MCF 10A (cell line): ENCODE measurements around the gene PLD4. TPM values are rescaled to one million over a fixed set of nuclear protein-coding genes. Genes with fewer than 3 reads are reported as not detected.

Source experiments
- BruUV-seq: library from RNA; stranded (reverse); fragments of 400-500 nt; replicated peaks from 2 replicates; lab custom pipeline; 2021; lab: Mats Ljungman, UMichigan
- CTCF ChIA-PET: fragments of 300-600 bp; sonication (Branson Sonifier 250); formaldehyde crosslinking; extraction: SDS; loops from one replicate; lab custom pipeline; 2021; ENCODE audit warnings: antibody characterized with exemption, inconsistent platforms; lab: Yijun Ruan, JAX
- POLR2A ChIA-PET: fragments of 300-600, 350-650 bp; sonication (Branson Sonifier 250); formaldehyde crosslinking; extraction: SDS; loops from one replicate; lab custom pipeline; 2020; ENCODE audit warnings: antibody characterized with exemption, inconsistent platforms; lab: Yijun Ruan, JAX
- DNase-seq: peaks from one replicate; pipeline ENCODE4 v3.0.0-alpha.2; 2018; ENCODE audit not compliant: unreplicated experiment
- H3K27ac Mint-ChIP-seq: one replicate; pipeline ENCODE4 v1.8.0; 2022; ENCODE audit warnings: mild to moderate bottlenecking, low read depth, mixed read lengths; ENCODE audit not compliant: unreplicated experiment
- H3K27me3 Mint-ChIP-seq: one replicate; pipeline ENCODE4 v1.8.0; 2022; ENCODE audit warnings: mixed read lengths; ENCODE audit not compliant: insufficient read depth, unreplicated experiment
- H3K36me3 Mint-ChIP-seq: one replicate; pipeline ENCODE4 v1.8.0; 2022; ENCODE audit warnings: mild to moderate bottlenecking, moderate library complexity, mixed read lengths; ENCODE audit not compliant: insufficient read depth, unreplicated experiment
- H3K4me1 Mint-ChIP-seq: one replicate; pipeline ENCODE4 v1.8.0; 2022; ENCODE audit warnings: mixed read lengths; ENCODE audit not compliant: insufficient read depth, unreplicated experiment
- H3K4me3 Mint-ChIP-seq: one replicate; pipeline ENCODE4 v1.8.0; 2022; ENCODE audit warnings: mild to moderate bottlenecking, moderate library complexity, mixed read lengths; ENCODE audit not compliant: unreplicated experiment
- H3K9me3 Mint-ChIP-seq: one replicate; pipeline ENCODE4 v1.8.0; 2022; ENCODE audit warnings: mixed read lengths; ENCODE audit not compliant: unreplicated experiment
- intact Hi-C: fragments of 100-400 bp; cut with micrococcal nuclease; formaldehyde crosslinking; loops from 2 replicates; pipeline ENCODE4 v1.14.1; 2022
- total RNA-seq: library from RNA; stranded (reverse); gene quantifications from 2 replicates; pipeline ENCODE4 v1.2.3, GENCODE V29; 2022
- TF ChIP-seq, protein P1 (sequence below): fragments of 200-600 bp; IDR thresholded peaks from one replicate; pipeline ENCODE4 v1.8.0; 2022; ENCODE audit warnings: antibody characterized with exemption, mild to moderate bottlenecking; ENCODE audit not compliant: unreplicated experiment

The PLD4 gene
- total RNA-seq, 1 experiment from 2014 or later, result not detected

GRCh38 chr14:104953896-104954656, 29.4 kb downstream of the PLD4 start:
- no peak for DNase-seq
- POLR2A ChIA-PET, result interaction anchor here (2.1 kb wide), 1 partner anchor 19 kb away, joined by 9 read pairs; no protein-coding TSS in a partner anchor
- Mint-ChIP-seq H3K4me3 (peak overlapping the region; percentile 13), H3K27ac (peak overlapping the region; percentile 84), H3K9me3 (peaks cover 8% of the 10 kb centered on the region), H3K27me3 (no peaks in the 10 kb centered on the region), H3K4me1 (peaks cover 7% of the 10 kb centered on the region), H3K36me3 (peaks cover 100% of the 10 kb centered on the region)
- BruUV-seq, result no TSS peak
- TF ChIP-seq, protein P1, sequence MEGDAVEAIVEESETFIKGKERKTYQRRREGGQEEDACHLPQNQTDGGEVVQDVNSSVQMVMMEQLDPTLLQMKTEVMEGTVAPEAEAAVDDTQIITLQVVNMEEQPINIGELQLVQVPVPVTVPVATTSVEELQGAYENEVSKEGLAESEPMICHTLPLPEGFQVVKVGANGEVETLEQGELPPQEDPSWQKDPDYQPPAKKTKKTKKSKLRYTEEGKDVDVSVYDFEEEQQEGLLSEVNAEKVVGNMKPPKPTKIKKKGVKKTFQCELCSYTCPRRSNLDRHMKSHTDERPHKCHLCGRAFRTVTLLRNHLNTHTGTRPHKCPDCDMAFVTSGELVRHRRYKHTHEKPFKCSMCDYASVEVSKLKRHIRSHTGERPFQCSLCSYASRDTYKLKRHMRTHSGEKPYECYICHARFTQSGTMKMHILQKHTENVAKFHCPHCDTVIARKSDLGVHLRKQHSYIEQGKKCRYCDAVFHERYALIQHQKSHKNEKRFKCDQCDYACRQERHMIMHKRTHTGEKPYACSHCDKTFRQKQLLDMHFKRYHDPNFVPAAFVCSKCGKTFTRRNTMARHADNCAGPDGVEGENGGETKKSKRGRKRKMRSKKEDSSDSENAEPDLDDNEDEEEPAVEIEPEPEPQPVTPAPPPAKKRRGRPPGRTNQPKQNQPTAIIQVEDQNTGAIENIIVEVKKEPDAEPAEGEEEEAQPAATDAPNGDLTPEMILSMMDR, result no peak
- intact Hi-C loops, result no loop called here
- CTCF ChIA-PET, result interaction anchor here (0.7 to 0.8 kb wide), 3 partner anchors 9 to 92 kb away, joined by 3 read pairs; no protein-coding TSS in a partner anchor

- peaks cover 100% of the 10 kb centered on the region for H3K36me3 Mint-ChIP-seq
- H3K4me1 Mint-ChIP-seq, result peaks cover 7% of the 10 kb centered on the region
- ChIA-PET CTCF (interaction anchor here (0.6 to 0.8 kb wide), 3 partner anchors 8 to 152 kb away, joined by 3 read pairs; no protein-coding TSS in a partner anchor), POLR2A (interaction anchor here (0.7 to 2.1 kb wide), 5 partner anchors 10 to 104 kb away, joined by 3 to 9 read pairs (median 4); no protein-coding TSS in a partner anchor)
- no peaks in the 10 kb centered on the region for H3K27me3 Mint-ChIP-seq
- no peak overlapping the region for H3K4me3 Mint-ChIP-seq
- no peak for DNase-seq
- BruUV-seq, result no TSS peak
- intact Hi-C loops, result no loop called here
- peaks cover 8% of the 10 kb centered on the region for H3K9me3 Mint-ChIP-seq
- H3K27ac Mint-ChIP-seq, result no peak overlapping the region
- TF ChIP-seq, protein P1, result no peak
Measured at GRCh38 chr14:104954746-104955395, 30.2 kb downstream of the PLD4 start.

DNA sequence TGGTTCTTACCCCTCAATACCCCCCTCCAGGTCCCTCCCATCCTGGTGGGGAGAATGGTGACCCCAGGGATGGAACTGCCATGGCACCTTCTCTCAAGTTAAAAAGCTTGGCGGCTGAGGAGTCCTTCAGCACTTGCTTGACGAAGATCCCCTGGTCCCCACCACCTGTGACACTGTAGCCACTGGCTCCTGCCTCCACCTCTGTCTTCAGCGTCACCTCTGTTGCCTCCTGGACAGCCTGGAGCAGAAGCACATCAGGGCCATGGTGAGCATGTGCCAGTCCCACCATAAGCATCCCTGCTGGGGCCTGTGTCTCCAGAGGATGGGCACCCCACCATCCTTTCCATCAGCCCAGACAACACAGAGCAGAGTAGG, 30.7 kb downstream of the PLD4 start:
- no peak overlapping the region for H3K27ac Mint-ChIP-seq
- ChIA-PET POLR2A (interaction anchor here (0.6 to 2.1 kb wide), 6 partner anchors 11 to 1008 kb away, joined by 3 to 9 read pairs (median 4); no protein-coding TSS in a partner anchor), CTCF (interaction anchor here (0.6 to 1.0 kb wide), 4 partner anchors 8 to 151 kb away, joined by 3 read pairs; no protein-coding TSS in a partner anchor)
- peaks cover 8% of the 10 kb centered on the region for H3K9me3 Mint-ChIP-seq
- H3K36me3 Mint-ChIP-seq, result peaks cover 100% of the 10 kb centered on the region
- intact Hi-C loops, result no loop called here
- H3K27me3 Mint-ChIP-seq, result no peaks in the 10 kb centered on the region
- TF ChIP-seq, protein P1, result no peak
- peaks cover 7% of the 10 kb centered on the region for H3K4me1 Mint-ChIP-seq
- DNase-seq, result no peak
- no peak overlapping the region for H3K4me3 Mint-ChIP-seq
- BruUV-seq, result no TSS peak
